ENCODE results near the gene CCL4.

CCL4 gene

DNA sequence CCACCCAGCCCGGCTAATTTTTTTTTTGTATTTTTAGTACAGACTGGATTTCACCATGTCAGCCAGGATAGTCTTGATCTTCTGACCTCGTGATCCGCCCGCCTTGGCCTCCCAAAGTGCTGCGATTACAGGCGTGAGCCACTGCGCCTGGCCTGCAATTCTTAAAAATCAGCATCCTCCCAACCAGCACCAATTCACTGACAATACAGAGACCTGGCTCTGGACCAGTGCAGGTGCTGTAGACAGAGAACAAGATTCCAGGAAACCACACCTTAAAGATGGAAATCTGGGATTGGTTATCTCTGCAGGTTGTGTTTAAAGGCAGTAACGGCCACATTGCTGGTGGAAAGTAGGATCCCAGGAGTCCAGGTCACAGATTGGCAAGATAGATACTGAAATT is 39.2 kb downstream of the CCL4 start:
- DNase-seq (ENCODE audit: low spot score) (no peak), FAIRE-seq (no peak)

DNA sequence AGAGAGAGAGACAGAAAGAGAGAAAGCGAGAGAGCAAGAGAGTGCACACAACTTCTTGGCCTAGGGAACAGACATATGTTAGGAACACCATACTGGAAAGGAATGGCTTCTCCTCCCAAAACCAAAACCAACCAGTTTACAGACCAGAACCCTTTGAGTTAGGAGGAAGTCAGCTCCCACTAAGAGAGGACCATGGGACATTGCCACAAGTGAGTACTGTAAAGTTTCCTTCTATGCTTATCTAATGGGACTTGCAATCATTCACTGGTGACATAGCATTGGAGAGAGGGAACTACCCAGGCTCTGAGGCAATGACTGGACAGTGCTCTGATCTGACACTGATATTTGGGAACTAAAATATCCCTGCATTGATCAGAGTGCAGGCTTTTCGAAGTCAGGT is 40.4 kb downstream of the CCL4 start:
- FAIRE-seq (no peak), DNase-seq (ENCODE audit: low spot score) (no peak)

DNA sequence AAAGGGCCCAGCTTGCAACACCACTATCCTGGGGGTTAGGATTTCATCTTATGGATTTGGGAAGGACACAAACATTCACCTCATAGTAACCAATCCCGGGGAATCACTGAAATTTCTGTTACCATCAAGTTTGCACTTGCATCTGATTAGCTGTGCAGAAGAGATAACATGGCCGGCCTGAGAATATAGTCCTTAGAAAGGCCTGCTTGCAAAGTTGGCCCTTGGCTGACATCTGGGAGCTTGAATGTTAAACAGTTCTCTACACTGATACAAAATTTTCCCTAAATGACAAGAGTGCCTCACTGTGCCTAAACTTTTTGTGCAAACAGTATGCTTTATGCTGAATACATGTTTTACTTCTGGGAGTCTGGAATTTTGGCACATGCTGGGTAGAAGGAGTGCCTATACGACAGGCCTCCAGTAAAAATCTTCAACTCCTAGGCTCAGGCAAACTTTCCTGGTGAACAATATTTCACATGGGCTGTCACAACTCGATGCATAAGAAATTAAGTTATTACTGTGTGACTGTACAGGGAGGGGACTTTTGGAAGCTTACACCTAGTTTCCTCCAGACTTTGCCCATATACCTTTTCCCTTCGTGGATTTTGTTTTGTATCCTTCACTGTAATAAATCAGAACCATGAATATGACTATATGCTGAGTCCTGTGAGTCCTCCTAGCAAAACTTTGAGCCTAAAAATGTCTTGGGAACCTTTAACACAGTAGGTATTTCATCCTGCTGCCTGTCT is 41.5 kb downstream of the CCL4 start:
- DNase-seq (ENCODE audit: low spot score) (no peak), FAIRE-seq (no peak)

DNA sequence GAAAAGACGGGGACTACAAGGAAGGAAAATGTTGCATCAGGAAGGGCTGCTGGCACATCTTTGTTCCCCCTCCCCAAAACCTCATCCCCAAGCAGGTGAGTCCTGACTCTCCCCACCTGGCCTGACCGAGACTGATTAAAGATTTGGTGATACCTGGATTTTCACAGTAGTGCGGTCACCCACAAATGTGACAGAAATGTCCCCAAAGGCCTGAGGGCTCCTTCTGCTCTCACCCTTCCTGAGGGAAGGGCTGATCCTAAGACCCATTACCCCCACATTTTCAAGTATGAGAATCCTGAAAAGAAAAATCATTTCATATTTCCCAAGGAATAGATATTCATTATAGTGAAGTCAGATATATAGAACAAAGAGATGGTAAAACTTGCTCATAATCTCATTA is 44.0 kb downstream of the CCL4 start:
- FAIRE-seq (no peak), DNase-seq (ENCODE audit: low spot score) (no peak)

DNA sequence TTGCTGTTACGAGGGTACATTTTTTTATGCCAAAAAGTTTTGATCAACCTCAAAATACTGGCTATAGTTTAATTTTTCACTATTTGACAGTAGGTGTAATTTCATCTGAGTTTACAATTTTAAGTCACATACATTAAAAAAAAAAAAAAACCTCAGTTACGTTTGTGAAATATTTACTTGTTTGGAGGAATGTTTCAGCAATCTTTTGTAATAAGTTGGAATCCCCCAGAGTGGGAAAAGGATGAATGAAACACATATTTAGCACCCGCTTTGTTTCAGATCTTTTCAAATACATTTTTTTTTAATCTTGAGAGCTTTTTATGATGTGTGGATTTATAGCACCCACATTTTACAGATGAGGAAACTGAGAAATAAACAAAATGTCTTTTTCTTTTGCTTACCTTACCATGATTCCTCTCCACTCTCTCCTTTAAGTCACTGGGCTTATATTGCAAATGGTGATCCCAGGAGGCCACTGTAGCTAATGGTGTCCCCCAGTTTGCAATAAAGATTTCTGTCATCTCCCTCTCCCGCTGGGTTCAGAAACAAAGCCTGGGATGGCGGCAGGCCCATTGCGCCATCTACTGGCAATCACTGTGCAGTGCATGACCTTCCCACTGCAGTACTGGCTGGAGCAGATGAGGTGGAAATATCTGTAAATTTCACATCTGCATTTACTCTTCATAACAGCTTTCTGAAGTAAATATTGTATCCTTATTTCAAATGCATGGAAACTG is 45.1 kb downstream of the CCL4 start:
- FAIRE-seq, result no peak
- peak; percentile 95 for DNase-seq (ENCODE audit: low spot score)

DNA sequence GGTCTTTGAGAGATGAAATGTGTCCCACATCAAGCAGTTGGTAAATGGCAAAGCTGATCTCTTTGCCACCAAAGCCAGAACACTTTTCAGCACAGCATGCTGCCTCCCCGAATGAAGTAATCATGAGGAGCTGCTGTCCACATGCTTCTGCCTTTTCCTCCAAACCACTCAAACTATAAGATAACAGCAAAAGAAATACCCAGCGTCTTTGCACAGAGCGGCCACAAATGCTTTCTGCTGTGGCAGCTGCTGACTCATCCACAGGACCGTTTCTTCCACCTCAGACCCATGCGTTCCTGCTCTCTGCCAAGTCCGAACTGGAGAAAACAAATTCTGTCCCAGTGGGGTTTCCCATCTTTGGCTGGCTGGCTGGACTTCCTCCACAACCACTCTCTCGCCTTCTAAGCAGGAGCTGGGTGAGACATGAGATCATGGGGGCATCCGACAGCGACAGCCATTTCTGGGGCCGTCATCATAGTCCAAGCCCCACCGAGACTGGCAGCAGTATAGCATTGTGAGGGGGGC is 45.7 kb downstream of the CCL4 start:
- DNase-seq (ENCODE audit: low spot score) (peak; percentile 63), FAIRE-seq (no peak)

DNA sequence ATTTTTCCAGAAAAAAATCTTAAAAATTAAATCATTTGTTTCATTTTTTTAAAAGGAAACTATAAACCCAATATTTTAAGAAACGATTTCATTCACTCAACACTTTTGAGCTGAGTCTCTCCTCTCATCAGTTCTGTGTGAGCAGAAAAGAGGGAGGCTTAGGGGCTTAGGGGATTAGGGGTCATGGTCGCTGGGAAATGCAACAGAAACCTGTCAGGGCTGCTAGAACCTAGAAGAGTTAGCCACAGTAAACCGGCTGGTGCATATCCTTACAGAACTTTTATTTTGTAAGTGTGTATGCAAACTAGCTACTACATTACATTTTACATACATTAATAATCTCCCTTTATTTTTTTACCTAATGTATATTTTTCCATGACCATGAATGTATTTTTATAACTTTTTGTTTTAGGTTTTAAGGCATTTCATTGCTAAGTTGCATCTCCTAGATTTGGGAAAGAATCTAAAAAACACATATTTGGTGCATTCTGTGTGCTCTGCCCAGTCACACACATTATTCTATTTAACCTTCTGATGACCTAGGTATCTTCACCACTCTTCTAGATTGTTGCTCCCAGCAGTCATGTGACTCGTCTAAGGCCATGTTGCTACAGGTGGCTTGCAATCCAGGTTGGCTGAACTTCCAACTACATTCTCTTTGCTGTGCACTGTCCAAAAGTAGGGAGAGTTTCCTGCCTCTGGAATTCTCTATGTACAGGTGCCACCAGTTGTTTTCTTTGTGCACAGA is 48.4 kb downstream of the CCL4 start:
- no peak for FAIRE-seq
- DNase-seq (ENCODE audit: low spot score), result no peak

DNA sequence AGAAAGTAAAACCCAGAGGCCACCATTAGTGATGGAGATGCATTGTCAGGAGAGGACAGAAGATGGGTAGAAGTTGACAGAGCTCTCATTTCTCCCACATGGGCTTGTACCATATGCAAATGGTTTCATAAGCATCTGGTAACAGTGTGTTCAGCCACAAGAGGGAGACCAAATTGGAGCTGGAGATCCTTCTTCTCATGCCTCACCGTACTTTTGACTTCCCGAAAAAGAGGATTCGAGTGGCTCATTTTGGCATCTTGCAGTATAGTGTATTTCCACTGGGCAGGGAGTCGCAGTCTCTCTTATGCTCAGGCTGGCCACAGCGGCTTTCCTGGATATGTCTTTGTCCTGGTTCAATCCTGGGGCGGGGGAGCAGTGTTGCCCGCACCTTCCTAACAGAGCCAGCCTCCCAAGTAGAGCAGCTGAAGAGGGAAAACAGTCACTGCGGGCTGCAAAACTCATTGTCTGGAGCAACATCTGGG is 49.1 kb downstream of the CCL4 start:
- no peak for FAIRE-seq
- no peak for DNase-seq (ENCODE audit: low spot score)

DNA sequence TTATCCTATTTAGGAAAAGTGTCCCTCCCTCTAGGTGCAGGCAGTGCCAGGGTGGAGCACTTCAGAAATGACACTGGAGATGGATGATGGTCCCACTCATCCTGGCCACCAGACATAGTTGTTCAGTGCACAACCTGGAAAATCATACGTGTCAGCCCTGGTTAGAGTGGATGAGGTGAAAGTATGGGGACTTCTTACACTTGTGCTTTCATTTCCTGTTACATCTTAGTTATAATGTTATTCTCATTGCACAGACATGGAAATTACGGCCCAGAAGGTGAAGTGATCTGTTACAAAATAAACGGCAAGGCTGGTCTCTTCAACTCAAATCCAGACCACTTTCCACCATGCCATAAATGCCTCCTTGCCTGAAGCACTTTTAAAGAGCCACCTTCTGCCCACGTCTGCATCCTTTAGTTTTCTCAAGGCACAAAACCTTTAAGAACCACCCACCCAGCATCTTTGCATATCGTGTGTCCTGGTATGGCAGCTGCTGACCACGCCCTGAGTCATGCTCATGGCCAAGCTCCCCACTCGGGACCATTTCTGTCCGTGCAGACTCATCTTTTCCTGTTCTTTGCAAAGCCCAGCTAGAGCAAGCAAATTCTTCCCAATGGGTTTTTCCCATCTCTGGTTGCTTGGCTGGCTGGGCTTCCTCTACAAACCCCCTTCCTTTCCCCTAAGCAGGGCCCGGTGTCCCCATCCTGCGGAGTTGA is 50.4 kb downstream of the CCL4 start:
- no peak for FAIRE-seq
- DNase-seq (ENCODE audit: low spot score), result no peak
